GM13977 (cell line): Measurements from ENCODE around the gene RNF144B.

ENCODE experiments used
- DNase-seq: peaks from one replicate; pipeline ENCODE4 v3.0.0; 2012; ENCODE audit warnings: low spot score
- in situ Hi-C: fragments of 300-500 bp; cut with MboI; formaldehyde crosslinking; loops from one replicate; pipeline ENCODE4 v1.12.0; 2022; ENCODE audit warnings: low sequenced_read_pairs, low pct_unique_long_range_greater_than_20kb, mixed read lengths, inconsistent platforms; ENCODE audit not compliant: unreplicated experiment
- TF ChIP-seq, protein P1 (sequence below): IDR thresholded peaks from 2 replicates; pipeline ENCODE4 v1.5.1; 2012; ENCODE audit warnings: mild to moderate bottlenecking, control low read depth; ENCODE audit not compliant: insufficient read depth; ENCODE audit errors: extremely low read depth, missing control alignments

Gene RNF144B

DNA sequence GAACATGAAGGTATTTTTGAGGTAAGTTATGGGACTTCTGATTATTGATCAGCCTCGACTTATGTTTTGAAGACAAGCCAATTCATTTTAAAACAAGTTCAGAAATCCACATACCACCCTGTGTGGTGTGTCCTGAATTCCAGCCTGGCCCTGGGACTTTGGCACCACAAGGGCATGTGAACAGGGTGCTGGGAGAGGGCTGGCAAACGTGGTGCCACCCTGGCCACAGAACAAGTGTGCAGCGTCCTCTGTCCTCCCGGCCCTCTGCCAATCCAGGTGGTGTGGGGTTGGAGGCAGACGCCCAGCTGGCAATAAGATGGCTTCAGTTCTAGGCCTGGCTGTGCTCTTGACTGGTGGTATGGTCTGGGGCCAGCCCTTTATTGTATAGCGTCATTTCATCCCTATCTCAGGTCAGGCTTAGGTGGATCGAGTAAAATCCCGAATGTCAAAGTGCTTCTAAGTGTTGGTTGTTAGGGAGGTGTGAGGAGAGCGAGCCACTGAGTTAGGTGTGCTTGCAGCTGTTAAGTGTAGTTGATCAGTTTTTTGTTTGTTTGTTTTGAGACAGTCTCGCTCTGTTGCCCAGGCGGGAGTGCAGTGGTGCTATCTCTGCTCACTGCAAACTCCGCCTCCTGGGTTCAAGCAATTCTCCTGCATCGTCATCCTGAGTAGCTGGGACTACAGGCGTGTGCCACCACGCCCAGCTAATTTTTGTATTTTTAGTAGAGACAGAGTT lies 84.2 kb downstream of the RNF144B start:
- TF ChIP-seq, protein P1, sequence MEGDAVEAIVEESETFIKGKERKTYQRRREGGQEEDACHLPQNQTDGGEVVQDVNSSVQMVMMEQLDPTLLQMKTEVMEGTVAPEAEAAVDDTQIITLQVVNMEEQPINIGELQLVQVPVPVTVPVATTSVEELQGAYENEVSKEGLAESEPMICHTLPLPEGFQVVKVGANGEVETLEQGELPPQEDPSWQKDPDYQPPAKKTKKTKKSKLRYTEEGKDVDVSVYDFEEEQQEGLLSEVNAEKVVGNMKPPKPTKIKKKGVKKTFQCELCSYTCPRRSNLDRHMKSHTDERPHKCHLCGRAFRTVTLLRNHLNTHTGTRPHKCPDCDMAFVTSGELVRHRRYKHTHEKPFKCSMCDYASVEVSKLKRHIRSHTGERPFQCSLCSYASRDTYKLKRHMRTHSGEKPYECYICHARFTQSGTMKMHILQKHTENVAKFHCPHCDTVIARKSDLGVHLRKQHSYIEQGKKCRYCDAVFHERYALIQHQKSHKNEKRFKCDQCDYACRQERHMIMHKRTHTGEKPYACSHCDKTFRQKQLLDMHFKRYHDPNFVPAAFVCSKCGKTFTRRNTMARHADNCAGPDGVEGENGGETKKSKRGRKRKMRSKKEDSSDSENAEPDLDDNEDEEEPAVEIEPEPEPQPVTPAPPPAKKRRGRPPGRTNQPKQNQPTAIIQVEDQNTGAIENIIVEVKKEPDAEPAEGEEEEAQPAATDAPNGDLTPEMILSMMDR = no peak
- in situ Hi-C loops = no loop called here
- DNase-seq = no peak

DNA sequence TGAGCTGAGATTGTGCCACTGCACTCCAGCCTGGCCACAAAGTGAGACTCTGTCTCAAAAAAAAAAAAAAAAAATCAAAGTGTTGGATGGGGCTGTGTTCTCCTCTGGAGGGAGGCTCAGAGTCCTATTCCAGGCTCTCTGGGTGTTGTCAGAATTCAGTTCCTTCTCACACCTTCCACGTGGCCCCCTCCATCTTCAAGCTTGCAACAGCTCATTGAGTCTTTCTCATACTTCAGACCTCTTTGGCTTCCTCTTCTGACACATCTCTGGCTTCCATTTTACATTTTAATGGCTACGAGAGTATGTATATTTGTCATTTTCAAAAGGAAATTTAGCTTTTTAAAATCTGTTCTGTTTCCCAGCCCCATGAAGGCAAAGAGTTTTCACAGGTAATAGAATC lies 85.8 kb downstream of the RNF144B start:
- DNase-seq = no peak
- in situ Hi-C loops = no loop called here
- TF ChIP-seq, protein P1 = no peak

DNA sequence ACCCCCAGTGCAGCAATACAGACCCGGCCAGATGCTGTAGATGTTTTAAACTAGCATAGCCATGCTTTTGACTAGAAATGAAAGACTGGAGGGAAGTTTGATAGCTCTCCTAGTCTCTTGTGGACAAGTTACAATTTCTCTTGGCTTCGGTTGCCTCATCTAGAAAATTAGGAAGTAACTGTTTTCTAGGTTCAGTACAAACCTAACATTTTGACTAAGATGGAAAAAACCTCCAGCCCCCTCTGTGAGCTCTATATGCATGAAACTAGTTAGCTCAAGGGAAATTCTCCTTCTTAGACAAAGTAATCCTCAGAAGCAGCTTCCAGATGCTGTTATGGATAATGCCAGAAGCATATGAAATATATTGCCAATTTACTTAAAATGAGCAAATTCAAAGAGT lies 86.6 kb downstream of the RNF144B start:
- DNase-seq = peak; percentile 20
- in situ Hi-C loops = no loop called here

DNA sequence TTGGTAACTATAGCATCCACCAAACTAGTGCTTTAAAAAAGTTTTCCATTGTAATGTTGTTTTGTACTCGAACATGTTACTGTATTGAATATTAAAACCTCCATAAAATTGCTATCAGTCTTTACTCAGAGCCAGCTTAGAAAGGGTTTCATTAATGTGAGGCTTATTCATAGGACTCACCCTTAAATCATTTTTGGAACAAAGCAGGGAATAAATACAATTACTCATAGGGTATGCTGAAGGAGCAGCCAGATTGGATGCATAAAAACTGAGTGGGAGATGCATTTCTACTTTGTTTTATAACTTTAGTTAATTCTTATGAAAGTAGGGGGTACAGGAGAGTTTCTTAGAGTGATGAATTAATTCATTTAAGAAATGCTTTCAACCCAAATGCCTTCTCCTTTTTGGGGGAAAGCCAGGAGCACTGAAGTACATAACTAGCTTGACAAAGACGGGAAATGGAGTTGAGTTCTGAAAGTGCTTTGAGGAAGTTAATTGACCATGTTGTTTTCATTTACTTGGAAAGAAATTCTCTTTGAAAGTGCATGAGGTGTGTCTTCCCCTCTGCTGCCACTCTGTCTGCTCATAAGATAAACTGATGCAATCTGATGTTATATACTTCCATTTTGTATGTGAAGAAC lies 90.3 kb downstream of the RNF144B start:
- DNase-seq = no peak
- in situ Hi-C loops = no loop called here
- TF ChIP-seq, protein P1 = no peak

More for the DNA sequence above, 86.6 kb downstream of the RNF144B start:
- TF ChIP-seq, protein P1 = no peak

DNA sequence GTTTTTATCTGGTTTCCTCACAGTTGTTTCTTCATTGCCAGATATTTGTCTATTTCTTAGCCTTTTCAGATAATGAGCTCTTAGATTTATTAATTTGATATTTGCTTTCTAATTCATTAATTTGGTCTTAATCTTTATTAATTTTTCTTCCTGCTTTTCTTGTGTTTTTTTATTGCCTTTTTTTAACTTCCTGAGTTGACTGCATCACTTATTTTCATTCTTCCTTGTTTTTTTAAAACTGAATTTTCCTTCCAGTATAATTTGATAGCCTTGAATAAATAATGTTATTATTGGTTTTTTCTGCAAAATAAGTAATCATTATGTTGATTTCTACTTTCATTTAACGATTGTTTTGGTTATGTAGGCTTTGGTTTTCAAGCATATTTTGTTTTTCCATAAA lies 91.5 kb downstream of the RNF144B start:
- no peak for DNase-seq
- in situ Hi-C loops = no loop called here
- TF ChIP-seq, protein P1 = no peak

DNA sequence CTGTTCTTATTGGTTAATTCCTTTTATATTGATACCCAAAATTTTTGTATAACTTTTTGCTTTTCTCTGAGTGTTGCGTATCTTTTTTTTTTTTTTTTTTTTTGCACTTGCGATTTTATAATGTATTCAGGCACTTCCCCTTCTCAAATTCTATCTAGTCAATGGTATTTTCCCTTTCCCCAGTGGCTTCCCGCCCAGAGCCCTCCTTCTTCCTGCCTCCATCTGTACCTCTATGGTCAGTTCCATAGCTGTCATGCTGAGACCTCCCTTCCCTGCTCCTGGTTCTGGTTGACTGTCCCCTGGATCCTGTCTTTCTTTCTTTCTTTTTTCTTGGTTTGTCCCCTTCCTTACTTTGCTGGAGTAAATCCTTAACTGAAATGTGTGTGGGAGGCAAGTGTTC lies 94.7 kb downstream of the RNF144B start:
- in situ Hi-C loops = no loop called here
- no peak for DNase-seq
- TF ChIP-seq, protein P1 = no peak
